KOPT-K1 (cell line): Measurements from ENCODE around the gene CC2D2B.

Experiments
- H3K27ac ChIP-seq: fragments of 200-600 bp; sonication (generic); 2 replicates; pipeline ENCODE4 v1.5.1; 2016; ENCODE audit warnings: antibody characterized with exemption, mild to moderate bottlenecking, low read depth, low read length; ENCODE audit not compliant: poor library complexity, severe bottlenecking
- H3K36me3 ChIP-seq: fragments of 200-600 bp; sonication (generic); 2 replicates; pipeline ENCODE4 v1.5.1; 2017; ENCODE audit warnings: antibody characterized with exemption, mild to moderate bottlenecking, low read length, moderate library complexity; ENCODE audit not compliant: insufficient read depth
- H3K9me3 ChIP-seq: fragments of 200-600 bp; sonication (generic); 2 replicates; pipeline ENCODE4 v1.5.1; 2017; ENCODE audit warnings: antibody characterized with exemption, low read length, mild to moderate bottlenecking; ENCODE audit not compliant: insufficient read depth, poor library complexity, severe bottlenecking

Gene CC2D2B

GRCh38 chr10:96061232-96061631, 153.5 kb downstream of the CC2D2B start:
- Histone ChIP-seq H3K36me3 (peaks cover 71% of the 10 kb centered on the region), H3K27ac (no peak overlapping the region), H3K9me3 (no peaks in the 10 kb centered on the region)

GRCh38 chr10:96072674-96073073, 164.9 kb downstream of the CC2D2B start:
- H3K27ac ChIP-seq = no peak overlapping the region
- no peaks in the 10 kb centered on the region for H3K9me3 ChIP-seq
- H3K36me3 ChIP-seq = no peaks in the 10 kb centered on the region

- Histone ChIP-seq H3K36me3 (no peaks in the 10 kb centered on the region), H3K9me3 (no peaks in the 10 kb centered on the region), H3K27ac (no peak overlapping the region)
Measured at GRCh38 chr10:96073722-96074121, 165.9 kb downstream of the CC2D2B start.

DNA sequence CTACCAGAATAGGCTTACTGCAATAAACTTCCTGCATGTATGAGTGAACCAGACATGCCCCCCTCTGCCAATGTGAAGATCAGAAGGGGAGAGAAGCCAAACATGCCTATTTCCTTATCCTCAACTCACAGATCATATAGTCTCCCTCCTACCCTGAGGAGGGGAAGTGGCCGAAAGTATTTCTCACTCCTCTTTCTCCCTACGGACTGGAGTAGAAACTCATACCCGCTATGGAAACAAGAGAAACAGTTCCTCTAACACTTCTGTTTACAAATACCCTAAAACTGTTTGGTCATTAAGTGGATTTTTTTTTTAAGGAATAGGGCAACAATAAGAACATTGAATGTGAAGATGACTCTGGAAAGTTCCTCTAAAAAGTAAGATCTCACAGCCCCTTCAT, 167.0 kb downstream of the CC2D2B start:
- Histone ChIP-seq H3K27ac (no peak overlapping the region), H3K9me3 (no peaks in the 10 kb centered on the region), H3K36me3 (no peaks in the 10 kb centered on the region)

- H3K27ac ChIP-seq = no peak overlapping the region
- H3K36me3 ChIP-seq = no peaks in the 10 kb centered on the region
- H3K9me3 ChIP-seq = no peaks in the 10 kb centered on the region
Measured at GRCh38 chr10:96075977-96076376, 168.2 kb downstream of the CC2D2B start.

DNA sequence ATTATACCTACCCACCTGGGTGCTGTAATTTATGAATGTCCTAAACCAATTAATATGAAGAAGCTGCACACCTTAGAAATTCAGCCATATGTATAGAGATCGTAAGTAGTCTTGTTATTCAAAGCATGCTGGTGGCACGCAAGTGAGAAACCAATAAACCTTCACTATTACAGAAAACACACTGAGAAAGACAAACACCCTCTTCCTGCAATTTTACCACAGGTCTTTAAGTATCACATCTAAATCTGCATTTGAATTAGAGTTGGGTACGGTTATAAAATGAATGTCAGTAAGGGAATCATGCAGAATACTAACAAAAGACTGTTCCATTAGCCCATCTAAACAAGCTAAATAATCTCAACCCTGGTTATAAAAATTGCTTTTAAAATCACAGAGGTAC, 169.4 kb downstream of the CC2D2B start:
- Histone ChIP-seq H3K36me3 (no peaks in the 10 kb centered on the region), H3K27ac (no peak overlapping the region), H3K9me3 (no peaks in the 10 kb centered on the region)

DNA sequence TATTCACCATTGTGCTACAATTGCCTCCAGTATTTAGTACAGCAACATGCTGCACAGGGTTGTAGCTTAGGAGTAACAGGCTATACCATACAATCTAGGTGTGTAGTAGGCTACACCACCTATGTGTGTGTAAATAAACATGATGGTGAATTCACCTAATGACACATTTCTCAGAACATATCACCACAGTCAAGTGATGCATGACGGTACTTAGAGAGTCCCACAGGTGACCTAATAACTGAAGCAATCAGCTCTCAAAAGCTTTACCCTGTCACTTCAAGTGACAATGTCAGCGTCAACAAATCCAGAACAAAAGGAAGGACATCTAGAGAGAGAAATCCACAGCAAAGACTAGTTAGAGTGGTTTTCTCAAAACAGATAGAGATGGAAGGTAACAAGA, 174.4 kb downstream of the CC2D2B start:
- Histone ChIP-seq H3K27ac (no peak overlapping the region), H3K9me3 (no peaks in the 10 kb centered on the region), H3K36me3 (no peaks in the 10 kb centered on the region)
